ENCODE data around the gene CMTM2. TPM values are rescaled to one million over a fixed set of nuclear protein-coding genes. Genes with fewer than 3 reads are reported as not detected.
"Not testable (repeated sequence)": the region's sequence is repeated elsewhere in the genome, so short reads cannot be mapped to it uniquely, and the experiment has no call there.

The CMTM2 gene
- total RNA-seq, 1 experiment from 2014 or later, result not detected

GRCh38 chr16:66629856-66630255, 50.6 kb downstream of the CMTM2 start:
- ATAC-seq (no peak), DNase-seq (ENCODE audit: low read depth, low spot score) (no peak)
- intact Hi-C loops (cut with micrococcal nuclease; ENCODE audit: unreplicated experiment) (no loop called here), in situ Hi-C loops (cut with HindIII; ENCODE audit: low pct_unique_long_range_greater_than_20kb, low sequenced_read_pairs) (no loop called here)
- no peaks in the 10 kb centered on the region for H3K4me1 ChIP-seq (ENCODE audit: control insufficient read depth, insufficient read depth, low read length)
- CTCF ChIA-PET, result no interaction called here
- no peak overlapping the region for H3K27ac ChIP-seq (ENCODE audit: low read length)
- BruUV-seq (replicated peaks), result no TSS peak
- no peaks in the 10 kb centered on the region for H3K27me3 ChIP-seq (ENCODE audit: control insufficient read depth, insufficient read depth, low read length)
- POLR2A ChIA-PET, result interaction anchor here (0.5 kb wide), 1 partner anchor 16 kb away, joined by 3 read pairs; no protein-coding TSS in a partner anchor
- H3K36me3 ChIP-seq (ENCODE audit: control insufficient read depth, insufficient read depth, low read length), result no peaks in the 10 kb centered on the region
- no peak overlapping the region for H3K4me3 ChIP-seq (ENCODE audit: low read depth in 2 of 2, low read length in 2 of 2)
- no peak for TF ChIP-seq SIN3A (IDR thresholded peaks at IDR 0.05; ENCODE audit: borderline replicate concordance, insufficient read depth, low read depth, low read length)
- TF ChIP-seq CTCF (IDR thresholded peaks at IDR 0.05), result no peak
- TF ChIP-seq REST (IDR thresholded peaks at IDR 0.05; ENCODE audit: insufficient read depth in 1 of 2, low read depth in 2 of 2, low read length in 1 of 2), result no peak
- TF ChIP-seq POLR2AphosphoS5 (IDR thresholded peaks at IDR 0.05; ENCODE audit: low read depth, low read length), result no peak
- TF ChIP-seq TCF7L2 (IDR thresholded peaks at IDR 0.05; ENCODE audit: low read depth, low read length), result no peak
- no peaks in the 10 kb centered on the region for H3K9me3 ChIP-seq (ENCODE audit: control insufficient read depth, insufficient read depth, low read depth, low read length)

GRCh38 chr16:66630561-66631260, 51.4 kb downstream of the CMTM2 start:
- H3K36me3 ChIP-seq (ENCODE audit: control insufficient read depth, insufficient read depth, low read length); POLR2A ChIA-PET; H3K27me3 ChIP-seq (ENCODE audit: control insufficient read depth, insufficient read depth, low read length); ATAC-seq; CTCF ChIA-PET; DNase-seq (ENCODE audit: low read depth, low spot score); H3K9me3 ChIP-seq (ENCODE audit: control insufficient read depth, insufficient read depth, low read depth, low read length); in situ Hi-C loops (cut with HindIII; ENCODE audit: low pct_unique_long_range_greater_than_20kb, low sequenced_read_pairs); H3K4me1 ChIP-seq (ENCODE audit: control insufficient read depth, insufficient read depth, low read length); intact Hi-C loops (cut with micrococcal nuclease; ENCODE audit: unreplicated experiment); H3K4me3 ChIP-seq (ENCODE audit: low read depth in 2 of 2, low read length in 2 of 2); H3K27ac ChIP-seq (ENCODE audit: low read length); BruUV-seq (replicated peaks): not testable (repeated sequence)

GRCh38 chr16:66631558-66631957, 52.3 kb downstream of the CMTM2 start:
- CTCF ChIA-PET; in situ Hi-C loops (cut with HindIII; ENCODE audit: low pct_unique_long_range_greater_than_20kb, low sequenced_read_pairs); BruUV-seq (replicated peaks); H3K36me3 ChIP-seq (ENCODE audit: control insufficient read depth, insufficient read depth, low read length); ATAC-seq; H3K27me3 ChIP-seq (ENCODE audit: control insufficient read depth, insufficient read depth, low read length); H3K4me1 ChIP-seq (ENCODE audit: control insufficient read depth, insufficient read depth, low read length); DNase-seq (ENCODE audit: low read depth, low spot score); H3K9me3 ChIP-seq (ENCODE audit: control insufficient read depth, insufficient read depth, low read depth, low read length); POLR2A ChIA-PET; H3K4me3 ChIP-seq (ENCODE audit: low read depth in 2 of 2, low read length in 2 of 2); intact Hi-C loops (cut with micrococcal nuclease; ENCODE audit: unreplicated experiment); H3K27ac ChIP-seq (ENCODE audit: low read length): not testable (repeated sequence)

Measured in Panc1 (cell line).